Psoas muscle (tissue), 8 donors: ENCODE data around the gene RAPGEF6. TPM values are rescaled to one million over a fixed set of nuclear protein-coding genes. Genes with fewer than 3 reads are reported as not detected.

Experiments used
- ATAC-seq, 4 donors: fragments of 200-7000 bp; cut with Tn5 transposase; one replicate each; pipeline ENCODE4 v1.9.1; 2020; ENCODE audit warnings: moderate library complexity in 3 of 4, mild to moderate bottlenecking in 2 of 4
- DNase-seq, 2 donors: peaks; one replicate each; pipeline ENCODE4 v3.0.0-alpha.2; 2020
- H3K27ac ChIP-seq: fragments of 200-600 bp; one replicate; pipeline ENCODE4 v1.8.0; 2022
- H3K27me3 ChIP-seq, 3 donors: fragments of 200-600 bp in 1 of 3; one replicate each; pipeline versions ENCODE4 v1.6.1 to v1.8.0; 2013 to 2022; ENCODE audit warnings: low read length in 2 of 3, mild to moderate bottlenecking in 2 of 3, moderate library complexity in 1 of 3; ENCODE audit not compliant: insufficient read depth in 3 of 3
- H3K36me3 ChIP-seq, 2 donors: fragments of 200-600 bp in 1 of 2; one replicate each; pipeline versions ENCODE4 v1.6.1 to v1.8.0; 2013 to 2022; ENCODE audit warnings: low read depth in 1 of 2, mild to moderate bottlenecking in 1 of 2, moderate library complexity in 1 of 2; ENCODE audit not compliant: insufficient read depth in 1 of 2
- H3K4me1 ChIP-seq: fragments of 200-600 bp; one replicate; pipeline ENCODE4 v1.8.0; 2022
- H3K4me3 ChIP-seq: fragments of 200-600 bp; one replicate; pipeline ENCODE4 v1.8.0; 2022; ENCODE audit warnings: mild to moderate bottlenecking
- H3K9me3 ChIP-seq: fragments of 200-600 bp; one replicate; pipeline ENCODE4 v1.8.0; 2022
- CTCF ChIP-seq: fragments of 200-600 bp; IDR thresholded peaks from one replicate; pipeline ENCODE4 v1.8.0; 2022; ENCODE audit warnings: antibody characterized with exemption
- WGBS, 3 donors: extraction: QIAGEN DNeasy Blood & Tissue Kit; methylation state at CpG; one replicate each; pipeline versions ENCODE4 v1.1.6 to v1.1.7; 2013; 5-methylcytosine and 5-hydroxymethylcytosine counted together
- intact Hi-C, 2 donors: fragments of 100-400 bp; cut with DNase I; formaldehyde crosslinking; loops; one replicate each; pipeline versions ENCODE4 v1.11.0 to v1.14.2; 2022
- polyA plus RNA-seq, 3 donors: library from polyadenylated mRNA; stranded (reverse); fragments of 200-250 nt; gene quantifications; one replicate each; pipeline ENCODE4 v1.2.3, GENCODE V29; 2013
- total RNA-seq, 4 donors: library from RNA; stranded (reverse); fragmentation: NEBNext Ultra II Directional in 2 of 4; extraction: Animal tissue kit (Norgen Biotek cat#: 25700) in 2 of 4; gene quantifications; one replicate each; pipeline versions ENCODE4 v1.2.1 to v1.2.4, GENCODE V29; 2021 to 2023
- donor health status: healthy with polysubstance abuse.
- donor health status: DM: no; HTN: no; CAD: no; lungs with moderate emphysema.
- donor health status: Bipolar disorder and iron deficiency.
- donor health status: healthy.
- donor health status: DM: yes; HTN: yes; CAD: no.
- donor health status: DM: no; HTN: no; CAD: no.
- donor health status: DM: no; HTN: no; CAD: no.
- donor health status: DM: yes; HTN: yes; CAD: no.

RAPGEF6 gene
- total and polyA plus RNA-seq, 7 donors = 1.7 to 14.1 (median 6.9) TPM

- DNase-seq (no peak), ATAC-seq (peak in 1 of 4 donors; percentile 44)
- Histone ChIP-seq H3K27ac (no peak overlapping the region), H3K4me3 (no peak overlapping the region), H3K27me3 (no peaks in the 10 kb centered on the region), H3K9me3 (no peaks in the 10 kb centered on the region), H3K36me3 (peaks cover 3 to 68% of the 10 kb centered on the region in 2 donors), H3K4me1 (no peaks in the 10 kb centered on the region)
- WGBS, 3 donors = 87 to 91% (median 89%) methylated on average over 7 of the region's 7 CpGs
- intact Hi-C loops = no loop called here
- TF ChIP-seq CTCF = no peak
Observed at GRCh38 chr5:131644822-131645221, 9.8 kb upstream of the RAPGEF6 start.

DNA sequence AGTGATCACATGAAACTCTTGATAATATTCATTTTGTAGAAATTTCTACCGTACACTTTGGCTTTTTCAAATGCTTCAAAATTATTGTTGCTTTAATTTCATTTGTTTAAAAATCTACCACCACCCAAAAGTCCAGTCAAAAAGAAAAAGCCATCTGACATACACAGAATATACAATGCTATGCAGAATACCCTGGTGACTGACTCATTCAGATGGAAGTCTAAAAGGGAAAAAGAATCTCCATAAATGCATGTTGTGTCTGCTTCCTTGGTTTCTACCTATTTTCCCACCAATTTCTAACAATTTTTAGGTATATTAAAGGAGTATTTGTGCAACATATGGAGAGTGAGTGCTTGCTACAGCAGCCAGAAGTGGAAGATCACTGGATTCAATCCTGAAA is 9.3 kb upstream of the RAPGEF6 start:
- WGBS, 3 donors = 84 to 92% (median 89%) methylated on average over 1 of the region's 1 CpG
- H3K9me3 ChIP-seq = no peaks in the 10 kb centered on the region
- H3K4me1 ChIP-seq = no peaks in the 10 kb centered on the region
- H3K36me3 ChIP-seq = peaks cover 3 to 66% of the 10 kb centered on the region in 2 donors
- ATAC-seq = no peak
- intact Hi-C loops = no loop called here
- TF ChIP-seq CTCF = no peak
- H3K27me3 ChIP-seq = no peaks in the 10 kb centered on the region
- no peak for DNase-seq
- no peak overlapping the region for H3K4me3 ChIP-seq
- H3K27ac ChIP-seq = no peak overlapping the region

DNA sequence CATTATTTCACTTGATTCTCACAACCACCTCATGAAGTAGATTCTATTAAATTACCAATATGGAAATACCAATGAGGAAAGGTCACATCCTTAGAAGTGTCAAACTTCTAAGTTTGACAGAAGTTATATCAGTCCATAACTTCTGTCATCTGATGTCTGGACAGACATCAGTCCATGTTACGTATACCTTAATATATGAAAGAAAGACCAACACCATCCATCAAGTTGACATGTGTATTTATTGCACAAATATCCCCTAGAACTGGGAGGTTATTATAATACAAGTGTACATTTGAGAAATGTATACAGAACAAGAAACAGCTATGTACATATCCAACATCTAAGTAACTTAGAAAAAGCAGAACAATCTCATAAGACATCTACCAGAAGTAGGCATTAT is 6.5 kb upstream of the RAPGEF6 start:
- H3K27me3 ChIP-seq = no peaks in the 10 kb centered on the region
- no peak overlapping the region for H3K4me3 ChIP-seq
- no peak for TF ChIP-seq CTCF
- peaks cover 3 to 38% of the 10 kb centered on the region in 2 donors for H3K36me3 ChIP-seq
- no peaks in the 10 kb centered on the region for H3K9me3 ChIP-seq
- H3K4me1 ChIP-seq = peaks cover 4% of the 10 kb centered on the region
- ATAC-seq = no peak
- WGBS, 3 donors = 95 to 100% (median 98%) methylated on average over 1 of the region's 1 CpG
- H3K27ac ChIP-seq = no peak overlapping the region
- intact Hi-C loops = no loop called here
- DNase-seq = no peak

DNA sequence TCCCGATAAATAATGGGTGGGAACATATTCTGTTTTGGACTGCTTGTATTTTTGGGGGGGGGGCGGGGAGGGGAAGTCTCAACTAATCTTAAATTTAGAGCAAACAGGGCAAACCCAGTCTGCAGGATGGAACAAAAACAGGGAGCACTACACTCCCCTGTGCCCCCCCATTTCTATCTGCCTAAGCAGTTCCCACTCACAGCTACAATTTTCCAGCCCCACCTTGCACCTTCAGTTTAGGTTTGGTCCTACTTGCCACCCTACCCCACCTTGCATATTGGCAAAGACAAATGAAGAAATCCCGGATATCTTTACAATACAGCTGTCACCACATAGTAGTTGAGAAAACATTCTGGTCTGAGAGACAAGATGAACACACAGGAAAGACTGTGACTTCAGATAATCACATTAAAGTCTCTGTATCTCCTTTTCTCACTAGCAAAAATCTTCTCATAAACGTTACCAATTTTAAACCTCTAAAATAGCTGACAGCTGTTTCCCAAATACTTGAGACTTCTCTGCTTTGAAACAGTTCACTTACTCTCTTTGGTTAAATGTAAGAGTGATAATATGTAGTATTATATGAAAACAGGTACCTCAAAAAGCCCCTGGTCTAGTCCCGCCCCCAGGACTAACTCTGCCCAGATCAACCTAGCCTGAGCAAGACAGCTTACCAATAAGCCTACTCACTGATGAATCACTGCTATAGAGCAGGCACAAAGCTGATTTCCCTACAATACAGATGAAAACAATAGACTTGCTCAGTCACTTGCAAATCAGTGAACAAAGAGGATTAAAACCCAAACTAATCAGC is 5.2 kb upstream of the RAPGEF6 start:
- H3K27ac ChIP-seq = no peak overlapping the region
- no peaks in the 10 kb centered on the region for H3K27me3 ChIP-seq
- intact Hi-C loops = no loop called here
- peaks cover 9% of the 10 kb centered on the region for H3K4me1 ChIP-seq
- DNase-seq = no peak
- 63 to 70% (median 65%) methylated on average over 5 of the region's 5 CpGs for WGBS, 3 donors
- peaks cover 0 to 26% of the 10 kb centered on the region in 2 donors for H3K36me3 ChIP-seq
- TF ChIP-seq CTCF = no peak
- ATAC-seq = no peak
- no peak overlapping the region for H3K4me3 ChIP-seq
- H3K9me3 ChIP-seq = no peaks in the 10 kb centered on the region

DNA sequence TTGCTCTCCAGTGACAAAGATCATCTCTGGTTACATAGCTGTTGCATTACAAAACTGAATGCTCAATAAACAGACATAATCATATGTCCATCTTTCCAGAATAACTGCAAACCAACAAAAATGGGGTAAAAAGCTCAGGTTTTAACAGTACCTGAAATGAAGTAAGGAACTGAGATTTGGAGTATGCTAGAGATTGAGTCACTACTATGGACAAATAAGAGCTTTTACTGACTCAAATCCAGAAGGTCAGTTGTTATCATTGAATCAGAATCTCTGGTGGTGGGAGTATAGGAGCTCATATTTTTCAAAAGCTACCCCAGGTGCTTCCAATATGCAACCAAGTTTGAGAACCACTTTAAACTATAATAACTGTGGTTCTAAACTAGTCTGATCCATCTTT is 4.1 kb upstream of the RAPGEF6 start:
- no peak for ATAC-seq

More for the DNA sequence above, 4.1 kb upstream of the RAPGEF6 start:
- Histone ChIP-seq H3K4me1 (peaks cover 9% of the 10 kb centered on the region), H3K4me3 (no peak overlapping the region), H3K9me3 (no peaks in the 10 kb centered on the region), H3K36me3 (peaks cover 0 to 15% of the 10 kb centered on the region in 2 donors), H3K27ac (no peak overlapping the region), H3K27me3 (no peaks in the 10 kb centered on the region)
- no peak for TF ChIP-seq CTCF
- intact Hi-C loops = no loop called here
- no peak for DNase-seq
